CD14-positive monocyte (primary cell): Measurements from ENCODE around the gene ACRV1. TPM values are rescaled to one million over a fixed set of nuclear protein-coding genes. Genes with fewer than 3 reads are reported as not detected.

Source experiments
- DNase-seq, 3 donors: peaks; one replicate each; pipeline ENCODE4 v3.0.0-alpha.2; 2011 to 2022
- H2AFZ ChIP-seq: 2 replicates; pipeline ENCODE4 v1.6.0; 2012; ENCODE audit warnings: mild to moderate bottlenecking, low read depth, low read length, inconsistent platforms; ENCODE audit not compliant: insufficient read depth, poor library complexity, severe bottlenecking
- H3K27ac ChIP-seq, 2 donors: 1 replicate in 1 of 2; 2 replicates in 1 of 2; pipeline ENCODE4 v1.5.1; 2012 to 2013; ENCODE audit warnings: low read length in 2 of 2, control low read depth in 1 of 2, inconsistent platforms in 1 of 2, low read depth in 1 of 2, mild to moderate bottlenecking in 1 of 2
- H3K27me3 ChIP-seq, 2 donors: one replicate each; pipeline versions ENCODE4 v1.6.0 to v1.6.1; 2011 to 2013; ENCODE audit warnings: low read length in 2 of 2; ENCODE audit not compliant: control insufficient read depth in 2 of 2, insufficient read depth in 2 of 2
- H3K36me3 ChIP-seq, 2 donors: replicated peaks in 1 of 2; 1 replicate in 1 of 2; 2 replicates in 1 of 2; pipeline versions ENCODE4 v1.5.1 to v1.6.1; 2012 to 2013; ENCODE audit warnings: low read length in 2 of 2, control low read depth in 1 of 2, inconsistent platforms in 1 of 2, mild to moderate bottlenecking in 1 of 2; ENCODE audit not compliant: insufficient read depth in 2 of 2, control insufficient read depth in 1 of 2
- H3K4me1 ChIP-seq, 2 donors: 1 replicate in 1 of 2; 2 replicates in 1 of 2; pipeline versions ENCODE4 v1.5.1 to v1.6.1; 2012 to 2013; ENCODE audit warnings: low read length in 2 of 2, control low read depth in 1 of 2, inconsistent platforms in 1 of 2, mild to moderate bottlenecking in 1 of 2, moderate library complexity in 1 of 2; ENCODE audit not compliant: insufficient read depth in 2 of 2, control insufficient read depth in 1 of 2
- H3K4me2 ChIP-seq: replicated peaks from 2 replicates; pipeline ENCODE3; 2012; ENCODE audit warnings: low read length, moderate library complexity, mild to moderate bottlenecking; ENCODE audit not compliant: poor library complexity, severe bottlenecking; ENCODE audit errors: extremely low read depth
- H3K4me3 ChIP-seq, 3 experiments: fragments of 200-600 bp in 1 of 3; sonication (generic) in 1 of 3; replicated peaks in 1 of 3; 1 replicate in 2 of 3; 2 replicates in 1 of 3; pipeline ENCODE4 v1.5.1; 2011 to 2013; ENCODE audit warnings: low read length in 3 of 3, mild to moderate bottlenecking in 3 of 3, control low read depth in 2 of 3, low read depth in 2 of 3, inconsistent platforms in 1 of 3, moderate library complexity in 1 of 3
- H3K79me2 ChIP-seq: 2 replicates; pipeline ENCODE4 v1.6.0; 2012; ENCODE audit warnings: mild to moderate bottlenecking, control low read depth, inconsistent platforms, low read length, moderate library complexity; ENCODE audit not compliant: insufficient read depth
- H3K9ac ChIP-seq: 2 replicates; pipeline ENCODE4 v1.6.0; 2017; ENCODE audit warnings: low read length, mild to moderate bottlenecking; ENCODE audit not compliant: insufficient read depth, poor library complexity, severe bottlenecking
- H3K9me3 ChIP-seq, 2 donors: replicated peaks in 1 of 2; 1 replicate in 1 of 2; 2 replicates in 1 of 2; pipeline versions ENCODE4 v1.5.1 to v1.6.1; 2012 to 2013; ENCODE audit warnings: low read length in 2 of 2, control low read depth in 1 of 2; ENCODE audit not compliant: control insufficient read depth in 1 of 2, insufficient read depth in 1 of 2
- H4K20me1 ChIP-seq: 2 replicates; pipeline ENCODE4 v1.6.0; 2012; ENCODE audit warnings: mild to moderate bottlenecking, low read length, control low read depth, moderate library complexity; ENCODE audit not compliant: insufficient read depth
- H3K27ac Mint-ChIP-seq, 7 donors: one replicate each; pipeline ENCODE4 v1.8.0; 2020; ENCODE audit warnings: mild to moderate bottlenecking in 7 of 7, mixed read lengths in 7 of 7, moderate library complexity in 6 of 7, inconsistent platforms in 2 of 7
- H3K27me3 Mint-ChIP-seq, 3 donors: one replicate each; pipeline ENCODE4 v1.8.0; 2021 to 2022; ENCODE audit warnings: low read depth in 3 of 3, mild to moderate bottlenecking in 3 of 3, mixed read lengths in 3 of 3, moderate library complexity in 3 of 3, inconsistent platforms in 1 of 3
- H3K36me3 Mint-ChIP-seq, 2 donors: one replicate each; pipeline ENCODE4 v1.8.0; 2020; ENCODE audit warnings: mixed read lengths in 2 of 2, inconsistent platforms in 1 of 2, mild to moderate bottlenecking in 1 of 2
- H3K4me1 Mint-ChIP-seq: one replicate; pipeline ENCODE4 v1.8.0; 2020; ENCODE audit warnings: mild to moderate bottlenecking, mixed read lengths
- H3K4me3 Mint-ChIP-seq, 2 donors: one replicate each; pipeline ENCODE4 v1.8.0; 2020; ENCODE audit warnings: mild to moderate bottlenecking in 2 of 2, mixed read lengths in 2 of 2, moderate library complexity in 1 of 2
- H3K9me3 Mint-ChIP-seq, 7 donors: one replicate each; pipeline ENCODE4 v1.8.0; 2020 to 2022; ENCODE audit warnings: mixed read lengths in 7 of 7, mild to moderate bottlenecking in 6 of 7, moderate library complexity in 6 of 7, inconsistent platforms in 2 of 7
- WGBS: methylation state at CpG from one replicate; pipeline ENCODE4 v1.1.5; 2013; ENCODE audit warnings: missing lambda C conversion rate; ENCODE audit not compliant: insufficient coverage; 5-methylcytosine and 5-hydroxymethylcytosine counted together
- intact Hi-C, 2 donors: fragments of 100-400 bp; cut with micrococcal nuclease; formaldehyde crosslinking; loops; one replicate each; pipeline versions ENCODE4 v1.15.0 to v1.15.1; 2023
- polyA plus RNA-seq, 3 donors: library from polyadenylated mRNA; depleted of rRNA in 1 of 3; unstranded in 2 of 3; stranded (reverse) in 1 of 3; fragments of 300-500 nt in 2 of 3; fragments of >200 nt in 1 of 3; fragmentation: Illumina TruSeq in 2 of 3; gene quantifications; 1 replicate in 2 of 3; 2 replicates in 1 of 3; pipeline ENCODE4 v1.2.3, GENCODE V29; 2012 to 2021
- TF ChIP-seq, protein P1 (sequence below): fragments of 200-600 bp; IDR thresholded peaks from one replicate; pipeline ENCODE4 v1.8.0; 2022; ENCODE audit warnings: antibody characterized with exemption, mild to moderate bottlenecking

Gene ACRV1
- polyA plus RNA-seq, 3 donors = not detected

DNA sequence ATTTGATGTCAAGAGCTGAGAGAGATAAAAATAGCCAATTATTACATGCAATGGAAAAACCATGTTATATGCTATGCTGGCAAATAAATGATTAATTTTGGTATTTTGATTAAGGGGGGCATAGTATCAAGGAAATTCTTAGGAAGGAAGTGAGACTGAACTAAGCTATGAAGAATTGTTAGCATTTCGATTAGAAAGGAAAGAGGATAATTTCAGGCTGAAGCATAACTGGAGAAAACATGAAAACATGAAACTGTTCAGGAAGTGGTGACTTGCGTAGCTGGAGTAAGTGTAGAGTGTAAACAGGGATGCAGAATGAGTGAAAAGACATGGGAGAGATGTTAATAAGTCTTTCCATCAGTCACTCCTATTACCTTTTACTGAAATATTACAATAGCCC lies 6.4 kb downstream of the ACRV1 start:
- Mint-ChIP-seq H3K9me3 (no peaks in the 10 kb centered on the region), H3K4me1 (no peaks in the 10 kb centered on the region), H3K27me3 (no peaks in the 10 kb centered on the region), H3K27ac (no peak overlapping the region), H3K4me3 (no peak overlapping the region), H3K36me3 (peaks cover 25 to 32% of the 10 kb centered on the region in 2 donors)
- H3K4me3 ChIP-seq = no peak overlapping the region
- WGBS = 71% methylated on average over 1 of the region's 2 CpGs
- no peak overlapping the region for H3K27ac ChIP-seq
- no peaks in the 10 kb centered on the region for H3K27me3 ChIP-seq
- no peaks in the 10 kb centered on the region for H3K9me3 ChIP-seq
- intact Hi-C loops = no loop called here
- H2AFZ ChIP-seq = no peak overlapping the region
- no peak overlapping the region for H3K9ac ChIP-seq
- no peaks in the 10 kb centered on the region for H4K20me1 ChIP-seq
- H3K4me1 ChIP-seq = no peaks in the 10 kb centered on the region
- no peaks in the 10 kb centered on the region for H3K79me2 ChIP-seq
- DNase-seq = no peak
- TF ChIP-seq, protein P1, sequence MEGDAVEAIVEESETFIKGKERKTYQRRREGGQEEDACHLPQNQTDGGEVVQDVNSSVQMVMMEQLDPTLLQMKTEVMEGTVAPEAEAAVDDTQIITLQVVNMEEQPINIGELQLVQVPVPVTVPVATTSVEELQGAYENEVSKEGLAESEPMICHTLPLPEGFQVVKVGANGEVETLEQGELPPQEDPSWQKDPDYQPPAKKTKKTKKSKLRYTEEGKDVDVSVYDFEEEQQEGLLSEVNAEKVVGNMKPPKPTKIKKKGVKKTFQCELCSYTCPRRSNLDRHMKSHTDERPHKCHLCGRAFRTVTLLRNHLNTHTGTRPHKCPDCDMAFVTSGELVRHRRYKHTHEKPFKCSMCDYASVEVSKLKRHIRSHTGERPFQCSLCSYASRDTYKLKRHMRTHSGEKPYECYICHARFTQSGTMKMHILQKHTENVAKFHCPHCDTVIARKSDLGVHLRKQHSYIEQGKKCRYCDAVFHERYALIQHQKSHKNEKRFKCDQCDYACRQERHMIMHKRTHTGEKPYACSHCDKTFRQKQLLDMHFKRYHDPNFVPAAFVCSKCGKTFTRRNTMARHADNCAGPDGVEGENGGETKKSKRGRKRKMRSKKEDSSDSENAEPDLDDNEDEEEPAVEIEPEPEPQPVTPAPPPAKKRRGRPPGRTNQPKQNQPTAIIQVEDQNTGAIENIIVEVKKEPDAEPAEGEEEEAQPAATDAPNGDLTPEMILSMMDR = no peak
- no peak overlapping the region for H3K4me2 ChIP-seq
- H3K36me3 ChIP-seq = peaks cover 3 to 36% of the 10 kb centered on the region in 2 donors

DNA sequence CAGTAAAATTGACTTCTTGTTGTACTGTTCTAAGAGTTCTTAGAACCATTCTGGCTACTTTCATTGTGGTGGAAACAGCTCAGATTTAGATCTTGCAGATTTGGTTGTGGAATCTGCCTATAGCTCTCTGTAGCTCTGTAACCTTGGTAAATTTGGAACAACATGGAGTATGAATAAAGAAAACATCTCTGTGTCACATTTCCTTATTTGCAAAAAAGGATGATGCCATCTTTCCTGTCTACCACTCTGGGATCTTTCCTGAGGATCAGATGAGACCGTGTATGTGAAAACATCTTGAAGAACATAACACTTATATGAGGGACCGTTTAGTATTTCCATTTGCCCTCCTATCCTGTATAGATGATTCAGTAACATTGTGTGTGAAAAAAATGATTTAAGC lies 9.1 kb downstream of the ACRV1 start:
- no peak overlapping the region for H3K9ac ChIP-seq
- H3K27ac ChIP-seq = no peak overlapping the region
- H3K27me3 Mint-ChIP-seq = no peaks in the 10 kb centered on the region
- H3K4me3 Mint-ChIP-seq = no peak overlapping the region
- no peak for DNase-seq
- no CpG with 5 or more reads among the region's 2 CpGs for whole genome bisulfite sequencing
- H3K4me2 ChIP-seq = no peak overlapping the region
- H4K20me1 ChIP-seq = no peaks in the 10 kb centered on the region
- H3K9me3 ChIP-seq = no peaks in the 10 kb centered on the region
- H3K27me3 ChIP-seq = no peaks in the 10 kb centered on the region
- peaks cover 3 to 29% of the 10 kb centered on the region in 2 donors for H3K36me3 ChIP-seq
- H3K9me3 Mint-ChIP-seq = peaks cover 0 to 2% (median 0%) of the 10 kb centered on the region in 7 donors
- TF ChIP-seq, protein P1 = no peak
- no peak overlapping the region for H3K27ac Mint-ChIP-seq
- intact Hi-C loops = no loop called here
- no peaks in the 10 kb centered on the region for H3K79me2 ChIP-seq
- no peaks in the 10 kb centered on the region for H3K4me1 ChIP-seq
- H3K4me3 ChIP-seq = no peak overlapping the region
- H2AFZ ChIP-seq = no peak overlapping the region
- peaks cover 26 to 37% of the 10 kb centered on the region in 2 donors for H3K36me3 Mint-ChIP-seq
- no peaks in the 10 kb centered on the region for H3K4me1 Mint-ChIP-seq
